Suprapubic skin (tissue), 4 donors: ENCODE data around the gene PCED1B. TPM values are rescaled to one million over a fixed set of nuclear protein-coding genes. Genes with fewer than 3 reads are reported as not detected.
"Not testable (repeated sequence)": the region's sequence is repeated elsewhere in the genome, so short reads cannot be mapped to it uniquely, and the experiment has no call there.

Experiments
- DNase-seq, 2 donors: peaks; one replicate each; pipeline ENCODE4 v3.0.0-alpha.2; 2019; ENCODE audit warnings: low spot score in 2 of 2
- H3K27ac ChIP-seq: fragments of 200-600 bp; sonication (generic); one replicate; pipeline ENCODE4 v1.5.1; 2019
- H3K27me3 ChIP-seq: fragments of 200-600 bp; sonication (generic); one replicate; pipeline ENCODE4 v1.5.1; 2019
- H3K36me3 ChIP-seq: fragments of 200-600 bp; sonication (generic); one replicate; pipeline ENCODE4 v1.5.1; 2019
- H3K4me1 ChIP-seq: fragments of 200-600 bp; sonication (generic); one replicate; pipeline ENCODE4 v1.5.1; 2019
- H3K4me3 ChIP-seq: fragments of 200-600 bp; sonication (generic); one replicate; pipeline ENCODE4 v1.5.1; 2019; ENCODE audit warnings: mild to moderate bottlenecking
- H3K9me3 ChIP-seq: fragments of 200-600 bp; sonication (generic); one replicate; pipeline ENCODE4 v1.5.1; 2019
- EP300 ChIP-seq: sonication (generic); formaldehyde crosslinking; IDR thresholded peaks from one replicate; pipeline ENCODE4 v1.6.1; 2017; ENCODE audit warnings: antibody characterized with exemption
- POLR2A ChIP-seq, 2 donors: fragments of 450-650 bp; IDR thresholded peaks; one replicate each; pipeline ENCODE4 v1.6.1; 2017; ENCODE audit warnings: antibody characterized with exemption in 2 of 2, mild to moderate bottlenecking in 2 of 2, moderate library complexity in 2 of 2
- POLR2AphosphoS5 ChIP-seq, 3 donors: sonication (generic); formaldehyde crosslinking; IDR thresholded peaks; one replicate each; pipeline ENCODE4 v1.6.1; 2017; ENCODE audit warnings: antibody characterized with exemption in 3 of 3
- WGBS: methylation state at CpG from one replicate; pipeline ENCODE4 v1.1.5; 2018; 5-methylcytosine and 5-hydroxymethylcytosine counted together
- total RNA-seq, 4 donors: library from RNA; depleted of rRNA; stranded (reverse); fragments of >200 nt; gene quantifications; one replicate each; pipeline ENCODE4 v1.1.0, GENCODE V29; 2016
- TF ChIP-seq, protein P1 (sequence below), 2 donors: fragments of 200-600 bp in 1 of 2; fragments of 450-650 bp in 1 of 2; sonication (generic) in 1 of 2; IDR thresholded peaks; one replicate each; pipeline ENCODE4 v1.5.1; 2016 to 2019; ENCODE audit warnings: antibody characterized with exemption in 2 of 2, mild to moderate bottlenecking in 1 of 2, moderate library complexity in 1 of 2

Gene PCED1B
- total RNA-seq, 4 donors from 2014 or later, result 0.65 to 5.1 TPM; not detected in 2

- H3K4me1 ChIP-seq, result peaks cover 15% of the 10 kb centered on the region
- H3K4me3 ChIP-seq, result no peak overlapping the region
- no peaks in the 10 kb centered on the region for H3K27me3 ChIP-seq
- H3K9me3 ChIP-seq, result no peaks in the 10 kb centered on the region
- H3K36me3 ChIP-seq, result no peaks in the 10 kb centered on the region
- TF ChIP-seq, protein P1, sequence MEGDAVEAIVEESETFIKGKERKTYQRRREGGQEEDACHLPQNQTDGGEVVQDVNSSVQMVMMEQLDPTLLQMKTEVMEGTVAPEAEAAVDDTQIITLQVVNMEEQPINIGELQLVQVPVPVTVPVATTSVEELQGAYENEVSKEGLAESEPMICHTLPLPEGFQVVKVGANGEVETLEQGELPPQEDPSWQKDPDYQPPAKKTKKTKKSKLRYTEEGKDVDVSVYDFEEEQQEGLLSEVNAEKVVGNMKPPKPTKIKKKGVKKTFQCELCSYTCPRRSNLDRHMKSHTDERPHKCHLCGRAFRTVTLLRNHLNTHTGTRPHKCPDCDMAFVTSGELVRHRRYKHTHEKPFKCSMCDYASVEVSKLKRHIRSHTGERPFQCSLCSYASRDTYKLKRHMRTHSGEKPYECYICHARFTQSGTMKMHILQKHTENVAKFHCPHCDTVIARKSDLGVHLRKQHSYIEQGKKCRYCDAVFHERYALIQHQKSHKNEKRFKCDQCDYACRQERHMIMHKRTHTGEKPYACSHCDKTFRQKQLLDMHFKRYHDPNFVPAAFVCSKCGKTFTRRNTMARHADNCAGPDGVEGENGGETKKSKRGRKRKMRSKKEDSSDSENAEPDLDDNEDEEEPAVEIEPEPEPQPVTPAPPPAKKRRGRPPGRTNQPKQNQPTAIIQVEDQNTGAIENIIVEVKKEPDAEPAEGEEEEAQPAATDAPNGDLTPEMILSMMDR (IDR thresholded peaks at IDR 0.05), result no peak
- TF ChIP-seq EP300, result no peak
- no peak for TF ChIP-seq POLR2AphosphoS5 (IDR thresholded peaks at IDR 0.05)
- TF ChIP-seq POLR2A (IDR thresholded peaks at IDR 0.05), result no peak
- no peak overlapping the region for H3K27ac ChIP-seq
- WGBS, result 86% methylated on average over 2 of the region's 2 CpGs
- DNase-seq, result no peak
Measured at GRCh38 chr12:47274760-47275159, 195.3 kb downstream of the PCED1B start.

DNA sequence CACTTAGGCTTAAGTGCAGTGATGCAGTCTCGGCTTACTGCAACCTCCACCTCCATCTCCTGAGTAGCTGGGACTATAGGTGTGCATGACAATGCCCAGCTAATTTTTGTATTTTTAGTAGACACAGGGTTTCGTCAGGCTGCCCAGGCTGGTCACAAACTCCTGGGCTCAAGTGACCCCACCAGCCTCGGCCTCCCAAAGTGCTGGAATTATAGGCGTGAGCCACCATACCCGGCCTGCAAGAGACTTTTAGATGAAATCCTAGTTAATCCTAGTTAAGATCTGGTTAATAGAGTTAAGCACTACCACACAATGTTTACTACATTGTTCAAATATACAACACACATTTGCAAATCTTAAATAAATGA, 196.8 kb downstream of the PCED1B start:
- H3K4me1 ChIP-seq, result peaks cover 15% of the 10 kb centered on the region
- no peak for TF ChIP-seq POLR2AphosphoS5 (IDR thresholded peaks at IDR 0.05)
- TF ChIP-seq, protein P1 (IDR thresholded peaks at IDR 0.05), result no peak
- no peak for TF ChIP-seq EP300
- TF ChIP-seq POLR2A (IDR thresholded peaks at IDR 0.05), result no peak
- 90% methylated on average over 5 of the region's 5 CpGs for WGBS
- no peaks in the 10 kb centered on the region for H3K36me3 ChIP-seq
- H3K4me3 ChIP-seq, result no peak overlapping the region
- no peaks in the 10 kb centered on the region for H3K27me3 ChIP-seq
- DNase-seq, result no peak
- H3K9me3 ChIP-seq, result no peaks in the 10 kb centered on the region
- no peak overlapping the region for H3K27ac ChIP-seq

DNA sequence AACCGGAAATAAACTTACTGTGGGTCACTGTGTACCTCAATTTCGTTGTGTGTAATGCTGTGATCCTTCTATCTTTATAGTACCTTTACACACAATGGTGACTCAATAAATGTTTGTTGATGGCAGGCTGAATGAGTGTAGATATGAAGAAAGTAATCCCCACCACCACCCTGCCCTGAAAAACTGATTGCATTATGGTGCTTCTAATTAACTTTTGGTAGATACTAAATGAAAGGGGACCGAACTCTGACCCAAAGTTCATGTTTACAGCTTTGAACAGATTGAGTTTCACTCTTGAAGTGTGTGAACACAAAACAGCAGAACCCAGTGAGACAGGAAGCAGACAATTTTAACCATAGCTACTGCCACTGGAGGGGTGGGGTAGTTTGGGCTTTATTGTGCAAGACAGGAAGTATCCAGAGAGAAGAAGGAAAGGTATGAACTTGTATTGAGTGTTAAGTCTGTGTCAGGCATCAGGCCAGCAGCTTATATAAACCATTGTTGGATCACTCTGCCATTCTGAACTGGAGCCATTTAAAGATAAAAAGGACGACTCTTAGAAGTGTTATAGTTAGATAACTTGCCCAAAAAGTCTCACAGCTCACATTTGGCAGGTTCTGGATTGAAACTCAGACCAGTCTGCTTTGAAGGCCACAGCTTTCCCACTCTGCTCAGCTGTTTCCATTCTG, 197.3 kb downstream of the PCED1B start:
- TF ChIP-seq POLR2AphosphoS5 (IDR thresholded peaks at IDR 0.05) (peak in 1 of 3 donors; percentile 21), POLR2A (IDR thresholded peaks at IDR 0.05) (no peak)
- 46% methylated on average over 4 of the region's 4 CpGs for WGBS
- no peak overlapping the region for H3K4me3 ChIP-seq
- no peak overlapping the region for H3K27ac ChIP-seq
- H3K36me3 ChIP-seq, result no peaks in the 10 kb centered on the region
- H3K4me1 ChIP-seq, result peaks cover 15% of the 10 kb centered on the region
- H3K27me3 ChIP-seq, result no peaks in the 10 kb centered on the region
- H3K9me3 ChIP-seq, result no peaks in the 10 kb centered on the region
- DNase-seq, result no peak

DNA sequence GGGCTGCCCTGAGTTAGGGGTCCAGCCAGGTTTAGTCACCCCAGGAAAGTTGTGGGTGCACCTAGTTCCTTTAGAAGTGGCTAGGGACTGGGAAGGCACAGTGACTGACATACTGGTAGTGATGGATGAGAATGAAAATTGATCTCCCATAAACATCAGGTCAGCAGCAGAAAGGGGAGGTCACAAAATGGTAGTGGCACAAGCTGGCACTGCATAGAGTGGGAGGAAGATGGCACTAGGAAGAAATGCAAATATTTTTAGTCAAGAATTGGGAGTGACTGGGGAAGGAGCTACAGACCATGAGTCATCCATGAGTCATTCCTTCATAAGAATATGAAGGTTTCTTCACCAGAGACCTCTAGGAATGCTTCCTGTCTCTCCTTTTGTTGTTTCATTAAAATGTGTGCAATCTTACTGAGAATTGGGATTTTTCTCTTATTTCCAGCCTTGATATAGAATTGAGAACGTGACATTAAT, 198.6 kb downstream of the PCED1B start:
- Histone ChIP-seq H3K9me3 (no peaks in the 10 kb centered on the region), H3K27ac (no peak overlapping the region), H3K4me3 (no peak overlapping the region), H3K27me3 (no peaks in the 10 kb centered on the region), H3K36me3 (no peaks in the 10 kb centered on the region), H3K4me1 (peaks cover 15% of the 10 kb centered on the region)
- no peak for DNase-seq
- no peak for TF ChIP-seq POLR2A (IDR thresholded peaks at IDR 0.05)
- no peak for TF ChIP-seq EP300
- TF ChIP-seq, protein P1 (IDR thresholded peaks at IDR 0.05), result no peak
- TF ChIP-seq POLR2AphosphoS5 (IDR thresholded peaks at IDR 0.05), result no peak
- 79% methylated on average over 1 of the region's 1 CpG for WGBS

DNA sequence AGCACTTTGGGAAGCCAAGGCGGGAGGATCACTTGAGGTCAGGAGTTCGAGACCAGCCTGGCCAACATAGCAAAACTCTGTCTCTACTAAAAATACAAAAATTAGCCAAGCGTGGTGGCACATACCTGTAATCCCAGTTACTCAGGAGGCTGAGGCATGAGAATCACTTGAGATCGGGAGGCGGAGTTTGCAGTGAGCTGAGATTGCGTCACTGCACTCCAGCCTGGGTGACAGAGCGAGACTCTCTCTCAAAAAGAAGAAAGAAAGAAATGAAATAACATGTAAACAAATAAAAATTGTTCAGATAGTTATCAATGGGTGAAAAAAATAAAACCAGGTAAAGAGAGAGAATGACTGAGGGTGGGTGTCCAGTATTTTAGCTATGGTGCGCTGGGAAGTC, 200.3 kb downstream of the PCED1B start:
- not testable (repeated sequence) for DNase-seq
- peaks cover 15% of the 10 kb centered on the region for H3K4me1 ChIP-seq
- 95% methylated on average over 8 of the region's 8 CpGs for WGBS

DNA sequence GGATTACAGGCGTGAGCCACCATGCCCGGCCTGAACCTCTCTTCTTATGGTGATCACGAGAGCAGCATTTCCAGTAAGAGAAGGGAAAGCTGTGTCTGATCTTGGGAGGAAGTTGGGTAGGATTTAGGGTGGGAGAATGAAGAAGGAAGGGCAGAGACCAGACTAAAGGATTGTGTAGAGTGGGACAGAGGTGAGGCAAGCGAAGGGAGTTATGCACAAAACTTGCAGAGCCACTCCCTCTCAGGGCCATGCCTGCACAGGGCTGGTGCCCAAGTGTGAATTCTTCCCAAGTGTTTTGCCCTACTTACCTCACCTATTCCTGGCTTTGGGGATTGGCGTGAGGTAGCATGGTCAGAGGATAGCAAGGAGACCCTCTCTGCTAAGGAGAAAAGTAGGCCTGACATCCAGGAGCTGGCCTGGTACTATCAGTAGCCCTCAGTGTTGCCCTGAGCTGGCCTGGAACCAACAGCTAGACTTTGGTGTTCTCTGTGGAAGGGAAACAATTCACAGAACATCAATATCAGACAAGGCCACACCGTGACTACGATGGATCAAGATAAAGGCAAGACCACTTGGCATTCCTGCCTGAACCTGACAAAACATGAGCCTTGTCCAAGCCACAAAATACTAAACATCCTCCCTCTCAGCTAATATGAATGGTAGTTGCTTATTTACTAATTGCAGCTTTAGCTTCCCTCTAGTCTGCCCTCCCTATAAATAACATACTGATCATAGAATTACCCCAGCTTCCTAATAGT, 201.3 kb downstream of the PCED1B start:
- Histone ChIP-seq H3K4me1 (peaks cover 15% of the 10 kb centered on the region), H3K36me3 (no peaks in the 10 kb centered on the region), H3K27ac (no peak overlapping the region), H3K4me3 (no peak overlapping the region), H3K27me3 (no peaks in the 10 kb centered on the region), H3K9me3 (no peaks in the 10 kb centered on the region)
- 87% methylated on average over 7 of the region's 7 CpGs for WGBS
- DNase-seq, result no peak
- TF ChIP-seq EP300 (no peak), POLR2A (IDR thresholded peaks at IDR 0.05) (no peak), POLR2AphosphoS5 (IDR thresholded peaks at IDR 0.05) (no peak)
- TF ChIP-seq, protein P1 (IDR thresholded peaks at IDR 0.05), result no peak

More for the DNA sequence above, 200.3 kb downstream of the PCED1B start:
- not testable (repeated sequence) for H3K4me3 ChIP-seq, H3K27me3 ChIP-seq, H3K9me3 ChIP-seq, H3K27ac ChIP-seq, H3K36me3 ChIP-seq
